Subcutaneous abdominal adipose tissue (tissue), 5 donors: Measurements from ENCODE around the gene TMEM117.

ENCODE experiments used
- H3K27ac ChIP-seq: one replicate; pipeline ENCODE4 v1.7.0; 2013; ENCODE audit warnings: low read depth, mild to moderate bottlenecking, inconsistent platforms, low read length, moderate library complexity
- H3K27me3 ChIP-seq, 5 donors: one replicate each; pipeline ENCODE4 v1.7.0; 2013; ENCODE audit warnings: low read length in 5 of 5, inconsistent platforms in 1 of 5; ENCODE audit not compliant: control insufficient read depth in 5 of 5, insufficient read depth in 4 of 5
- H3K36me3 ChIP-seq, 5 donors: one replicate each; pipeline ENCODE4 v1.7.0; 2013; ENCODE audit warnings: low read length in 5 of 5; ENCODE audit not compliant: control insufficient read depth in 5 of 5, insufficient read depth in 5 of 5
- H3K4me1 ChIP-seq, 5 donors: one replicate each; pipeline ENCODE4 v1.7.0; 2013; ENCODE audit warnings: low read length in 5 of 5, mild to moderate bottlenecking in 3 of 5, moderate library complexity in 1 of 5; ENCODE audit not compliant: control insufficient read depth in 5 of 5, insufficient read depth in 5 of 5
- H3K4me3 ChIP-seq, 5 donors: one replicate each; pipeline ENCODE4 v1.7.0; 2013; ENCODE audit warnings: low read length in 5 of 5, low read depth in 1 of 5
- H3K9ac ChIP-seq, 5 donors: one replicate each; pipeline ENCODE4 v1.7.0; 2013; ENCODE audit warnings: low read length in 5 of 5, mild to moderate bottlenecking in 4 of 5, moderate library complexity in 3 of 5
- H3K9me3 ChIP-seq, 5 donors: one replicate each; pipeline ENCODE4 v1.7.0; 2013; ENCODE audit warnings: low read length in 5 of 5; ENCODE audit not compliant: control insufficient read depth in 5 of 5
- donor health status: healthy.
- donor health status: healthy.
- donor health status: healthy.
- donor health status: healthy.
- donor health status: healthy.

Gene TMEM117

DNA sequence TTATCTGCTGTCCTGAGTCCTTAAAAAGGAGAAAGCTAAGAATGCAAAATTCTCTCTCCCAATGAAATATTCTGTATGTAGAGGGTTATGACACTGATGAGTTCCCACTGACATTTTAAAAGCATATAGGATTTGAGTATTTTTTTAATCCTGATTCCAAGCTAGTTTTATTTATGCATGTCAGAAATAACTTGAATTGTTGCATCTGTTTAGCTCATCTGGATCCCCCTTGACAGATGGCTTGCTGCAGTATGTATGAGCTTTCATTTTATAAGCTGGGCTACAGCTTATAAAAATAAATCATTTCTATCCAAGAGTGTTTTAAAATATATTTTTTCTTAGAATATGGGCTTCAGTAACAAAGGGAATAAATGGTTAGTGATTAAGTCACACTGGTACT is 545.0 kb downstream of the TMEM117 start:
- H3K9ac ChIP-seq = no peak overlapping the region
- H3K27ac ChIP-seq = no peak overlapping the region
- no peak overlapping the region for H3K4me3 ChIP-seq
- H3K27me3 ChIP-seq = no peaks in the 10 kb centered on the region
- no peaks in the 10 kb centered on the region for H3K9me3 ChIP-seq
- H3K4me1 ChIP-seq = no peaks in the 10 kb centered on the region
- peaks cover 0 to 6% (median 0%) of the 10 kb centered on the region in 5 donors for H3K36me3 ChIP-seq

DNA sequence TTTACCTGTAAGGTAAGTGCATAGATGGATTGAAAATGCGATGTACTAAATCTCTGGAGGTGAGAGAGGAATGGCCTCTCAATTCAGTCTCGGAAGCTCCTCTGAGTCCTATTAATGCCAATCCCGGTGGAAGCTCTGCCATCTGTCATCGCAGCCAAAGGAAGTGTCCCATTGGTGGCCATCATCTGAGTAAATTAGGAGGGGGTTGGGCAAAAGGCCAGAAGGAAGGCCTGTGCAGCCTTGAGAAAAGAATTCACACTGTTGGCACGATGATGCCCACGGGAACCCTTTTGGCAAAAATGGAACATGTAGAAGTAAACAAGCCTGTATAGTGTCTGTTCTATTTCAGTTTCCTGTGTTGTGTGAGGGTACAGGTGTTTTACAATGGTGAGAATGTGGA is 545.5 kb downstream of the TMEM117 start:
- H3K4me1 ChIP-seq = no peaks in the 10 kb centered on the region
- H3K36me3 ChIP-seq = peaks cover 0 to 6% (median 0%) of the 10 kb centered on the region in 5 donors
- H3K4me3 ChIP-seq = no peak overlapping the region
- H3K27me3 ChIP-seq = no peaks in the 10 kb centered on the region
- H3K9ac ChIP-seq = no peak overlapping the region
- H3K9me3 ChIP-seq = no peaks in the 10 kb centered on the region
- H3K27ac ChIP-seq = no peak overlapping the region

DNA sequence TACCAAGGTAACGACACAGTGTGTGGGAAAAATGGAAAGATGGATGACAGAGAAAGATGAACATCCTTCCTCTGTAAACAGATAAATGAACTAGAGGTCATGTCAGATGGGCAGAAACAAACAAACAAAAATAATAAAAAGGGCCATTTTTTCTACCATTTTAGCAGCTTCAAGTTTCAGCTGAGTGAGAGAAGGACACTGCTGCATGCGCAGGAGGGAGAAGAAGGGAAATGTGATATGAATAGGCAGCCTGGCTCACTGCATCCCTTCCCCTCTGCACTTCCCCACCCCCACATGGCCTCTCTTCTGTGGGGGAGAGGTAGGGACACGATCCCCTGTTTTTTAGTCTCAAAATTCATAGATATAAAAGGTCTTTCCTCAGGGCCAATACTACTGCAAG is 548.3 kb downstream of the TMEM117 start:
- Histone ChIP-seq H3K9ac (no peak overlapping the region), H3K27me3 (no peaks in the 10 kb centered on the region), H3K27ac (no peak overlapping the region), H3K4me3 (no peak overlapping the region), H3K4me1 (no peaks in the 10 kb centered on the region), H3K36me3 (peaks cover 0 to 5% (median 0%) of the 10 kb centered on the region in 5 donors), H3K9me3 (no peaks in the 10 kb centered on the region)

DNA sequence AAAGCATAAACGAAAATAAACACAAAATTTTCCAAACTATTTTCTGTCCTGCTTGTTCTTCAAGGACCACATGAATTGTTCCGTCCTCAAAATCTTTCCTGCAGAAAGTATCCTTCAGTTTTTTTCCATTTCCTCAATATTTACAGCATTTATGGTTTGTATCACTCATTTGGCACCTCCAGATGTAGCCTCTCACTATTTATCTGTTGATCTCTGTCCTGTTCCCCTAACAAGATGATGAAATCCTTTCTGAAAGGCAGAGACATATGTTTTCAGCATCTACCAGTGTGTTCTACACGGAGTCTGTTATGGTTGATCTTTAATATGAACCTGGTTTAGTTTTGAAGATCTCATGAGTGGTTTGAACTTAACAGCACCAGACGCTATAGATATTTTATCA is 550.1 kb downstream of the TMEM117 start:
- Histone ChIP-seq H3K27me3 (no peaks in the 10 kb centered on the region), H3K4me3 (no peak overlapping the region), H3K9ac (no peak overlapping the region), H3K9me3 (no peaks in the 10 kb centered on the region), H3K4me1 (no peaks in the 10 kb centered on the region), H3K27ac (no peak overlapping the region), H3K36me3 (peaks cover 0 to 5% (median 0%) of the 10 kb centered on the region in 5 donors)

DNA sequence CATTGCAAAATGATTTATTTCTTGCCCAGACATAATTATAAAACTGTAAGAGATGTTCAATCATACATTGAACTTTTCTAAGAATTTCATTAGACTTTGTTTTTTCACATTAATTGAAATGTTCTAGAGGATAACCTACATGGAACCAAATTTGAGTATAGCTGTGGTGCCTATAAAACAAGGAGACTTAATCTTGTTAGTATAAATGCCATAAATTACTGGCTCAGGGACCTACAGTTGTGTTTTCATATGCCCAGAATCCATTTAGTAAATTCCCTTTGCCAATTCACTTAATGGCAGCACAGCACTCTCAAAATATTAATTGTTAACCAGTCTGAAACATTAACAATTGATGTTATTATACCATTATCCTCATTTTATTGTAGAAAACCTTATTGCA is 551.7 kb downstream of the TMEM117 start:
- no peak overlapping the region for H3K27ac ChIP-seq
- H3K4me3 ChIP-seq = no peak overlapping the region
- peaks cover 0 to 5% (median 0%) of the 10 kb centered on the region in 5 donors for H3K36me3 ChIP-seq
- no peak overlapping the region for H3K9ac ChIP-seq
- H3K9me3 ChIP-seq = no peaks in the 10 kb centered on the region
- peaks cover 0 to 7% (median 0%) of the 10 kb centered on the region in 5 donors for H3K4me1 ChIP-seq
- no peaks in the 10 kb centered on the region for H3K27me3 ChIP-seq

DNA sequence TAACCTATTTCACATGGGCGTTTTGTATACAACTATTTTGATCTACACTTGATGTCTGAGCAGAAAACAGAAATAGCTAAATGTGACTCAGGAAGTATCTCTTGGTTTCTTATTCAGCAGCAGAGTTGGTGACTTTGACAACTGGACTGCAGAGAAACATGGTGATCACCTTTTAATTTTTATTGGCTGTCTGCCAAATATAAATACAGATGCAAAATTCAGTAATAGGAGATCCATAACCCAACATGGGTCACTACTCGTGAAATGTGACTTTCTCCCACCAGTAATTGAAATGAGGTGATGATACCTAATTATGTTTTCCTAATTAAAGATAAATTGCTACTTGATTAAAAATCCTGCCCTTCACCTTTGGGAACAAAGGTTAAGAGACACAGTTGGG is 553.2 kb downstream of the TMEM117 start:
- Histone ChIP-seq H3K36me3 (peaks cover 0 to 5% (median 0%) of the 10 kb centered on the region in 5 donors), H3K27me3 (no peaks in the 10 kb centered on the region), H3K9ac (no peak overlapping the region), H3K4me1 (peaks cover 0 to 7% (median 0%) of the 10 kb centered on the region in 5 donors), H3K9me3 (no peaks in the 10 kb centered on the region), H3K4me3 (no peak overlapping the region), H3K27ac (no peak overlapping the region)

DNA sequence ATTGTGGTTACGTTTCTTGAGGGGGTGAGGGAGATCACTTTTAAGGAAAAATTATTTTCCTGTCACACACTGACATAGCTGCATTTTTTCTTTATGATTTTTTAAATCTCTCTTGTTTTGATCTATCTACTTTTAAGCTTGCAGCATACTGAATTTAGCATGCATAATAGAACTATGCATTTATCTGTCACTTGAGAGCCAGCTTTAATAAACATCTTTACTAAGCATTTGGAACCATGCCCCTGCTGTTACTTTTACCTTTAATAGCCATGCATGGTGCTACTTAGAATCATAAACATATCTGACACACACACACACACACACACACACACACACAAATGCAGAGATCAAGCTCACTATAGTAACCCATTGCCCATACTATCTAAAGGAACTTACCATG is 554.0 kb downstream of the TMEM117 start:
- Histone ChIP-seq H3K36me3 (peaks cover 0 to 5% (median 0%) of the 10 kb centered on the region in 5 donors), H3K4me1 (peaks cover 0 to 7% (median 0%) of the 10 kb centered on the region in 5 donors), H3K27ac (no peak overlapping the region), H3K4me3 (no peak overlapping the region), H3K9ac (no peak overlapping the region), H3K9me3 (no peaks in the 10 kb centered on the region), H3K27me3 (no peaks in the 10 kb centered on the region)

DNA sequence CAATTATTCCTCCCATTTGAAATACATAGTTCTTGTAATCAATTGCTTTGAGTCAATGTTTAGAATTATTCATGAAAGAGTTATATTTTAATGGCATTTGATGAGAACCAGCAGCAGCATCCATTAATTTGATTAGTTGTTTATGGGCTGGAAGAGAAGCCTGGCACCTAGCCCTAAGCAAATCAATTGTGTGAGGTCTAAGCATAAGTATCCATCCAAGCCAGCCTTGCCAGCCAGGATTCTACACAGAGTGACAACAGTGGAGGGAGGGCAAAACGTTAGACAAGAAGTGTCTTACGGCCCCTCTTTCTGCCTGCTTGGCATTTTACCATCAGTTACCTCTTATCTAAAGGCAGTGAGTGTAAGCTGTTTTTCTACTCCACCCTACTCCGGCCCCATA is 561.8 kb downstream of the TMEM117 start:
- Histone ChIP-seq H3K36me3 (no peaks in the 10 kb centered on the region), H3K9ac (no peak overlapping the region), H3K27me3 (no peaks in the 10 kb centered on the region)

DNA sequence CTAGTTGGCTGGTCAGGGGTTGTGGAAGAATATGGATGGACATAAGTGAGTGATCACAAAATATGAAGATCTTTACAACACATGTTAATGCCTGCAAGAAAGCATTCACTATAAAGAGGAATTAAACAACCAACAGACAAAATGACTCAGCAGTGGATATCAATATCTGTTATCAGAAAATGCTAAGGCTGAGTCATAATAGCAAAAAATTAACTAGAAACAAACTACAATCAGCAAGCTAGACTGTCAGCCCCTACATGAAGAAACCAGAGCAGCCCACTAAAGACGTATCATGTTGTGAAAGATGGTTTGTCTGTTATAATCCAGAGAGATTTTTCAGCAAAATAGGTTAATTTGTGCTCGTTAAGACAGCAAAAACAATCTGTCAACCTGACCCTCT is 567.3 kb downstream of the TMEM117 start:
- Histone ChIP-seq H3K4me1 (no peaks in the 10 kb centered on the region), H3K9me3 (no peaks in the 10 kb centered on the region), H3K36me3 (no peaks in the 10 kb centered on the region), H3K4me3 (no peak overlapping the region), H3K27ac (no peak overlapping the region), H3K27me3 (no peaks in the 10 kb centered on the region), H3K9ac (no peak overlapping the region)

More for the DNA sequence above, 561.8 kb downstream of the TMEM117 start:
- no peak overlapping the region for H3K27ac ChIP-seq
- no peaks in the 10 kb centered on the region for H3K4me1 ChIP-seq
- H3K9me3 ChIP-seq = no peaks in the 10 kb centered on the region
- no peak overlapping the region for H3K4me3 ChIP-seq

DNA sequence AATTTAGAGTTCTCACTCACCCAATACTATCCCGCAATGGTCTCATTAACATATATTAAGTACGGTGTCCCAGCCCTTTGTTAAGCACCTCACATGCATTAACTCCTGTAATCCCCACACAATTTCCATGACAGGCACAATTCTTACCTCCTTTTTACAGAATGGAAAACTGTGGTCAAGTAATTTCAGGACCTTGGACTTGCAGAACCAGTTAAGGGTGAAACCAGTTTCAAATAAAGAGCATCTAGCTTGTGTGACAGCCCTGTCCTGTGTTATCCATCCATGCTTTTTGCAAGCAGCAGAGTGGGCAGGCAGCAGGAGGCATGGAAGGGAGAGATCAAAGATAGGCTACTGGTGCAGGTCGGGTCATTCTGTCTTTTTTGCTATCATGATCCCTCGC is 569.4 kb downstream of the TMEM117 start:
- H3K27ac ChIP-seq = no peak overlapping the region

DNA sequence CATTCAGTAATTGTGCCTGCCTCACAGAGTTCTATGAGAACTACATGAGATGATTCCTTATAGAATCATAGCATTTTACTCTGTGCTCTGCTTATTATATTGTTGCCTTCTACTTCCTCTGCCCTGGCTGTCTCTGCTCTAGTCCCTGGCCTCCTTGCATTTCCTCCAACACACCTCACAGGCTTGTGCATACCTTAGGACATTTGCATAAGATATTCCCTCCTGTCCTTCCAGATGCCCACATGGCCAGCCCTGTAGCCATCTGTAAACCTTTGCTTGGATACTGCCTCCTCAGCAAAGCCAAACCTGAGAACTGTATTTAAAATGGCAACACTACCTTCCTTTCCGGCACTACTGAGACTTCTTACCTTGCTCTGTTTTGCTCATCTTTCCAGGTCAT is 586.7 kb downstream of the TMEM117 start:
- Histone ChIP-seq H3K4me3 (no peak overlapping the region), H3K9me3 (peaks cover 0 to 3% (median 0%) of the 10 kb centered on the region in 5 donors), H3K27ac (no peak overlapping the region), H3K9ac (no peak overlapping the region), H3K36me3 (no peaks in the 10 kb centered on the region), H3K27me3 (no peaks in the 10 kb centered on the region), H3K4me1 (no peaks in the 10 kb centered on the region)

More for the DNA sequence above, 569.4 kb downstream of the TMEM117 start:
- Histone ChIP-seq H3K4me1 (no peaks in the 10 kb centered on the region), H3K9ac (no peak overlapping the region), H3K27me3 (no peaks in the 10 kb centered on the region), H3K4me3 (no peak overlapping the region), H3K36me3 (no peaks in the 10 kb centered on the region), H3K9me3 (peaks cover 0 to 3% (median 0%) of the 10 kb centered on the region in 5 donors)
